Left lobe of liver (tissue), 2 donors: Measurements from ENCODE around the gene ZFY. TPM values are rescaled to one million over a fixed set of nuclear protein-coding genes. Genes with fewer than 3 reads are reported as not detected.
"Not testable (repeated sequence)": the region's sequence is repeated elsewhere in the genome, so short reads cannot be mapped to it uniquely, and the experiment has no call there.

Source experiments
- ATAC-seq: fragments of 200-7000 bp; cut with Tn5 transposase; one replicate; pipeline ENCODE4 v1.9.1; 2020; ENCODE audit warnings: mild to moderate bottlenecking, moderate library complexity
- DNase-seq: peaks from one replicate; pipeline ENCODE4 v3.0.0-alpha.2; 2020; ENCODE audit warnings: low spot score
- total RNA-seq: library from RNA; stranded (reverse); gene quantifications from one replicate; pipeline ENCODE4 v1.2.1, GENCODE V29; 2021
- donor health status: DM: no; HTN: no; CAD: no; lungs with moderate emphysema.
- donor health status: DM: no; HTN: yes; CAD: no.

ZFY gene
- total RNA-seq, 1 donor from 2014 or later = 7.8 TPM

DNA sequence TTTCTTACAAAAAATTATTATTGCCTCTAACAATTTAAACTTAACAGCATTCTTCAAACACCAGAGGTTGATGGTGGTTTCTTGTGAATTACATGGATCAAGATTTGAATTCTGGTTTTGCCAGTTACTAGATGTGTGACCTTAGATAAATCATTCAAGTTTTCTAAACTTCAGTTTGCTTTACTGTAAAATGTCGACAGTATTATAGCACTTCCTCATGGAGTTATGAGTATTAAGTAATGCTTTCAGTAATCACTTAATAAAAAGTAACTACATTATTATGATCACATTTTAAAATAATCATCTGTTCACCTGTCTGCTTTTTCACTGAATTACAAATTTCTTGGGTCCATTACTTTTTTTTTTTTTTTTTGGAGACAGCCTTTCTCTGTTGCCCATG, 37.5 kb downstream of the ZFY start:
- DNase-seq (no peak), ATAC-seq (no peak)

DNA sequence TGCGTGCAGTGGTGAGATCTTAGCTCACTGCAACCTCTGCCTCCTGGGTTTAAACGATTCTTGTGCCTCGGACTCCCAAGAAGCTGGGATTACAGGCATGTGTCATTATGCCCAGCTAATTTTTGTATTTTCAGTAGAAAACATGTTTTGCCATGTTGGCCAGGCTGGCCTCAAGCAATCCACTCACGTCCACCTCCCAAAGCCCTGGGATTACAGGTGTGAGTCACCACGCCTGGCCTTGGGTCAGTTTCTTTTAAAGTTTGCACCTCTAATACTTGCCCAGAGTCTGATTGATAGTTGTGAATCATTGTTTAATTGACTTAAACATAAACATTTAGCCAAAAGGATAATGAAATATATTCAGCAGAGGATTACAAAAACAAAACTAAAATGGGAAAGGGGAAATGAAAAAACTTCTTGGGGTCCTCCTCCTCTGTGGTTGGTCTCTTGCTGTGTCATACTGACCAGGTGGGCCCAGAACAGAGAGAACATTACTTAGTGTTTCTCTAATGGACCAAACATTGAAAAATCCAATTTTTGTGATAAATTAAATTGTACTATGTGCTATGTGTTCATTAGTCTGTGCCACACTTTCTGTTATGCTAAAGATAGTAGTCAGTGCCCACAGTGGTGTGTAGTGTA, 38.0 kb downstream of the ZFY start:
- no peak for DNase-seq
- no peak for ATAC-seq

- ATAC-seq (no peak), DNase-seq (no peak)
Measured at GRCh38 chrY:2979283-2979682, 44.1 kb downstream of the ZFY start.

DNA sequence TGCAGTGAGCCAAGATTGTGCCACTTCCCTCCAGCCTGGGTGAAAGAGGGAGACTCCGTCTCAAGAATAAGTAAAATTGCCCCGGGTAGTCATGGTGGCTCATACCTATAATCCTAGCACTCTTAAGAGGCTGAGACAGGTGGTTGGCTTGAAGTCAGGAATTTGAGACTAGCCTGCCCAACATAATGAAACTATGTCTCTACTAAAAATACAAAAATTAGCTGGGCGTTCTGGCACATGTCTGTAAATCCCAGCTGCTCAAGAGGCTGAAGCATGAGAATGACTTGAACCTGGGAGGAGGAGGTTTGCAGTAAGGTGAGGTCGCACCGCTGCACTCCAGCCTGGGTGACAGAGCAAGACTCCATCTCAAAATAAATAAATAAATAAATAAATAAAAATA, 49.3 kb downstream of the ZFY start:
- DNase-seq (no peak), ATAC-seq (no peak)

- not testable (repeated sequence) for DNase-seq, ATAC-seq
Measured at GRCh38 chrY:2987178-2987577, 52.0 kb downstream of the ZFY start.

DNA sequence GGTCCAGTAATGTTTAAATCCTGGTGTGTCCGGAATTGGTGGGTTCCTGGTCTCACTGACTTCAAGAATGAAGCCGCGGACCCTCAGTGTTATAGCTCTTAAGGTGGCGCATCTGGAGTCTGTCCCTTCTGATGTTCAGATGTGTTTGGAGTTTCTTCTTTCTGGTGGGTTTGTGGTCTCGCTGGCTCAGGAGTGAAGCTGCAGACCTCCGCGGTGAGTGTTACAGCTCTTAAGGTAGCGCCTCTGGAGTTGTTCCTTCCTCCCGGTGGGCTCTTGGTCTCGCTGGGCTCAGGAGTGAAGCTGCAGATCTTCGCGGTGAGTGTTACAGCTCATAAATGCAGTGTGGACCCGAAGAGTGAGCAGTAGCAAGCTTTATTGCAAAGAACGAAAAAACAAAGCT, 62.2 kb downstream of the ZFY start:
- DNase-seq = not testable (repeated sequence)

GRCh38 chrY:3002190-3002589, 67.0 kb downstream of the ZFY start:
- ATAC-seq (peak; percentile 36), DNase-seq (no peak)

More for the DNA sequence above, 62.2 kb downstream of the ZFY start:
- not testable (repeated sequence) for ATAC-seq

GRCh38 chrY:3002680-3003515, 67.7 kb downstream of the ZFY start:
- ATAC-seq (peak; percentile 76), DNase-seq (peak; percentile 46)

DNA sequence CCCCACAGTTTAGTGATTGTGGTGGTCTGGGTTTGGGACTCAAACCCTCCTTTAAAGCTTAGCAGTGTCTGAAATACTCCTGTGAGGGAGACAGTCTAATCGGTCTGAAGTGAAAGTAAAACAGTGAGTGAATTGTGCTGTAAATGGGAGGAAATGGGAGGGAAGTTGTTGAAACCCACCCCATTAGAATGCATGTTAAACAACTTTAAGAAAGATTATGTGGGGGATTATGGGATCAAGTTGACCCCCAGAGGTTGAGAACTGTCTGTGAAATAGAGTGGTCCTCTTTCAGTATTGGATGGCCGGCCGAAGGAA, 68.3 kb downstream of the ZFY start:
- no peak for DNase-seq
- ATAC-seq = peak; percentile 48

- DNase-seq (no peak), ATAC-seq (peak; percentile 56)
Measured at GRCh38 chrY:3003846-3004245, 68.7 kb downstream of the ZFY start.

DNA sequence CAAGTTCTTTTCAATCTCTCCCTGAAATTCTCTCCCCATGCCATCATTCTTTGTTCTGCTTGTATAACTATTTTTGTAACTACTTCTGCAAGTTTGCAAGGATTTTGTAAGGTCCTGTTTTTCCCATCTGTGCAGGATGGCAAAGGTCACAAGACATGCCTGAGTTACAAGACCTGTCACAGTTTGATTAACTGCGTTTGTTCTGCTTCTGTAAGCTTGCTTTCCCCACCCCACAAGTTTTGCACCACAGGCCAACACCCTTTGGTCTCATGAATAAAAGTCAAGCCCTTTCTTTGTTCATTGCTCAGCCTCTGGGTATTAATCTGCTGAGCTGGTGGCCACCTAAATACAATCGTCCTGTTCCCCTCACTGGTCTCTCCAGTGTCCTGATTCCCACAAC, 70.8 kb downstream of the ZFY start:
- not testable (repeated sequence) for DNase-seq, ATAC-seq

GRCh38 chrY:3007967-3008366, 72.8 kb downstream of the ZFY start:
- ATAC-seq = no peak

GRCh38 chrY:3012226-3012625, 77.0 kb downstream of the ZFY start:
- no peak for DNase-seq
- ATAC-seq = no peak

More at GRCh38 chrY:3007967-3008366, 72.8 kb downstream of the ZFY start:
- no peak for DNase-seq

- ATAC-seq (no peak), DNase-seq (no peak)
Measured at GRCh38 chrY:3016594-3016993, 81.4 kb downstream of the ZFY start.

DNA sequence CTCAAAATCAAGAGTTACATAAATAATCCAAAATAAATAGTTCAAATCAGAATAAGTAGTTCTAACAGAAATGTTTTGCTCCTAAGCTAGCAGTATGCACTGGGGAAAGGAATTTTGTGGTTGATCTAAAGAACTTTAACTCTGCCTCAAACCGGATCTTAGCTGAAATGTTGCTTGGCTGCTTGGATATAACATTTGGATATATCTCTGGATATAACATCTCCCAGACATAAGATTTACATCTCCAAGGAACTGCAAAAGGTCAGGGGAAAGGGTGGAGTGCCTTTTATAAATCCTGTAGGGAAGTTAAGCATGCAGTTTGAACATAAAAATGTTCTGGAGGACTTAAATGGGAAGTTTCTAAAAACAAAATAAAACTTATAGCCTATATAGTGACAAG, 83.4 kb downstream of the ZFY start:
- ATAC-seq (no peak), DNase-seq (no peak)

GRCh38 chrY:3019584-3019983, 84.4 kb downstream of the ZFY start:
- DNase-seq (no peak), ATAC-seq (no peak)

- ATAC-seq (no peak), DNase-seq (no peak)
Measured at GRCh38 chrY:3021176-3021575, 86.0 kb downstream of the ZFY start.

- ATAC-seq (no peak), DNase-seq (no peak)
Measured at GRCh38 chrY:3023606-3024005, 88.4 kb downstream of the ZFY start.

DNA sequence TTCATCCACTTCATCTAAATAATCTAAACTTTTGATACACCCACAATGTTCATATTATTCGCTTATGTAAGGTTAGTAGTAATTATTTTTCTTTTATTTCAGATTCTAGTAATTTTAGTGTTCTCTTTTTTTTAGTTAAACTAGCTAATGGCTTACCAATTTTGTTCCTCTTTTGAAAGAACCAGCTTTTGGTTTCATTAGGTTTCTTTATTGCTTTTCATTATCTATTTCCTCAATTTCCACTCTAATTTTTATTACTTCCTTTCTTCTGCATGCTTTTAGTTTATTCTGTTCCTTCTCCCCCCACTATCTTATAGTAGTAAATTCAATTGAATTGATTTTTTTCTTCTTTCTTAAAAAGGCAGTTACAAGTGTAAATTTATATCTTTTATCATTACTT, 90.2 kb downstream of the ZFY start:
- ATAC-seq (no peak), DNase-seq (no peak)
